WERI-Rb-1 (cell line): ENCODE data around the gene PTPRN2.

Source experiments
- DNase-seq: peaks from one replicate; pipeline ENCODE4 v3.0.0-alpha.2; 2020
- H3K27ac ChIP-seq: fragments of 250-450 bp; sonication (Bioruptor Pico); 2 replicates; pipeline ENCODE4 v1.5.1; 2020; ENCODE audit warnings: mild to moderate bottlenecking, moderate library complexity
- H3K27me3 ChIP-seq: fragments of 250-450 bp; sonication (Bioruptor Pico); 2 replicates; pipeline ENCODE4 v1.5.1; 2021; ENCODE audit warnings: mild to moderate bottlenecking, low read depth, moderate library complexity; ENCODE audit not compliant: insufficient read depth, severe bottlenecking
- H3K36me3 ChIP-seq: fragments of 250-450 bp; sonication (Bioruptor Pico); 2 replicates; pipeline ENCODE4 v1.5.1; 2020; ENCODE audit warnings: mild to moderate bottlenecking, moderate library complexity
- H3K4me3 ChIP-seq: 2 replicates; pipeline ENCODE4 v1.5.1; 2011; ENCODE audit warnings: low read depth, mild to moderate bottlenecking, control low read depth, low read length
- H3K9me3 ChIP-seq: fragments of 250-450 bp; sonication (Bioruptor Pico); 2 replicates; pipeline ENCODE4 v1.5.1; 2021; ENCODE audit warnings: mild to moderate bottlenecking, moderate library complexity; ENCODE audit not compliant: severe bottlenecking
- TF ChIP-seq, protein P1 (sequence below): IDR thresholded peaks from 2 replicates; pipeline ENCODE4 v1.5.1; 2011; ENCODE audit warnings: low read depth, mild to moderate bottlenecking, control low read depth, inconsistent platforms, low read length

PTPRN2 gene

GRCh38 chr7:157597562-157597961 lies 990.1 kb downstream of the PTPRN2 start:
- DNase-seq, result no peak
- Histone ChIP-seq H3K27ac (no peak overlapping the region), H3K36me3 (peaks cover 4% of the 10 kb centered on the region), H3K27me3 (no peaks in the 10 kb centered on the region), H3K4me3 (no peak overlapping the region), H3K9me3 (no peaks in the 10 kb centered on the region)
- TF ChIP-seq, protein P1, sequence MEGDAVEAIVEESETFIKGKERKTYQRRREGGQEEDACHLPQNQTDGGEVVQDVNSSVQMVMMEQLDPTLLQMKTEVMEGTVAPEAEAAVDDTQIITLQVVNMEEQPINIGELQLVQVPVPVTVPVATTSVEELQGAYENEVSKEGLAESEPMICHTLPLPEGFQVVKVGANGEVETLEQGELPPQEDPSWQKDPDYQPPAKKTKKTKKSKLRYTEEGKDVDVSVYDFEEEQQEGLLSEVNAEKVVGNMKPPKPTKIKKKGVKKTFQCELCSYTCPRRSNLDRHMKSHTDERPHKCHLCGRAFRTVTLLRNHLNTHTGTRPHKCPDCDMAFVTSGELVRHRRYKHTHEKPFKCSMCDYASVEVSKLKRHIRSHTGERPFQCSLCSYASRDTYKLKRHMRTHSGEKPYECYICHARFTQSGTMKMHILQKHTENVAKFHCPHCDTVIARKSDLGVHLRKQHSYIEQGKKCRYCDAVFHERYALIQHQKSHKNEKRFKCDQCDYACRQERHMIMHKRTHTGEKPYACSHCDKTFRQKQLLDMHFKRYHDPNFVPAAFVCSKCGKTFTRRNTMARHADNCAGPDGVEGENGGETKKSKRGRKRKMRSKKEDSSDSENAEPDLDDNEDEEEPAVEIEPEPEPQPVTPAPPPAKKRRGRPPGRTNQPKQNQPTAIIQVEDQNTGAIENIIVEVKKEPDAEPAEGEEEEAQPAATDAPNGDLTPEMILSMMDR, result no peak

DNA sequence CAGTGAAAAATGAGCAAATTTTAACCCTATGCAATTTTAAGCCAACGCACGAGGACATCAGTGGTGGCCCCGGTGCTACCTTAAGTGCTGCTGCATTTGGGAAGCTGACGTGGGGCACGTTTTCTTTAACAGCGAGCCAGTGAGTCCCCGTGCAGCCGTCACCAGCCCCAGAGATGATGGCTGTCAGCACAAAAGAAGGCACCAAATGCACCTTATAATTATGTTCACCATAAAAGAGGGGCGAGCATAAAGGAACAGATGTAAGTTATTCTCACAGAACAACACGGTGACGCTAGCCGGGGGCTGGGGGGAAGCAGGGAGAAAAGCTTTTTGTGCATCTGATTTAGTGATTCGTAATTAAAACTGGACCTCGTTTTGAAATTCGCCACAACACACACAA lies 990.7 kb downstream of the PTPRN2 start:
- Histone ChIP-seq H3K27me3 (no peaks in the 10 kb centered on the region), H3K27ac (no peak overlapping the region), H3K4me3 (no peak overlapping the region), H3K36me3 (peaks cover 4% of the 10 kb centered on the region), H3K9me3 (no peaks in the 10 kb centered on the region)
- TF ChIP-seq, protein P1, result no peak
- DNase-seq, result no peak

- peaks cover 4% of the 10 kb centered on the region for H3K36me3 ChIP-seq
- no peak for DNase-seq
- TF ChIP-seq, protein P1, result no peak
- no peaks in the 10 kb centered on the region for H3K9me3 ChIP-seq
- H3K27ac ChIP-seq, result no peak overlapping the region
- no peak overlapping the region for H3K4me3 ChIP-seq
- no peaks in the 10 kb centered on the region for H3K27me3 ChIP-seq
These were observed 991.2 kb downstream of the PTPRN2 start for GRCh38 chr7:157596471-157596870.

- H3K27me3 ChIP-seq, result no peaks in the 10 kb centered on the region
- peaks cover 4% of the 10 kb centered on the region for H3K36me3 ChIP-seq
- H3K4me3 ChIP-seq, result no peak overlapping the region
- TF ChIP-seq, protein P1, result no peak
- no peak overlapping the region for H3K27ac ChIP-seq
- no peaks in the 10 kb centered on the region for H3K9me3 ChIP-seq
- DNase-seq, result no peak
These were observed 991.6 kb downstream of the PTPRN2 start for GRCh38 chr7:157596026-157596425.

- TF ChIP-seq, protein P1, result no peak
- DNase-seq, result no peak
- no peak overlapping the region for H3K4me3 ChIP-seq
- H3K9me3 ChIP-seq, result no peaks in the 10 kb centered on the region
- no peaks in the 10 kb centered on the region for H3K27me3 ChIP-seq
- no peak overlapping the region for H3K27ac ChIP-seq
- H3K36me3 ChIP-seq, result peaks cover 4% of the 10 kb centered on the region
These were observed 992.4 kb downstream of the PTPRN2 start for GRCh38 chr7:157595086-157595855.

DNA sequence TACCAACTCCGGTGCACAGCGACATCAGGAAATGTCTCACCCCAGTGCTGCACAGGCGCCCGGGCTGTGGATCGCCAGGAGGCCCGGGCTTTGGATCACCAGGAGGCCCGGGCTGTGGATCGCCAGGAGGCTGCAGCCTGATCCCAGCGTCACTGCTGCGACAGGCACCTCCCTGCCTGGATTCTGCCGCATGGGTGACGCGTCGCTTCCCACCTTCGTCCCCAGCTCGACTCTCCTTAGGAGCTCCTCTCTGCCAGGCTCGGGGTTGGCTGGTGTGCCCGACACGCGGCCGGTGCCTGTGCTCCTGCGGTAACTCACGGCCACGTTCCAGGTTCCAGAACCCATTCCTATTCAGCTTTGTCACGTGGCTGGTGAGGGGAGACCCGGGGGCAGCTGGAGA lies 993.3 kb downstream of the PTPRN2 start:
- DNase-seq, result no peak
- peaks cover 4% of the 10 kb centered on the region for H3K36me3 ChIP-seq
- TF ChIP-seq, protein P1, result no peak
- no peaks in the 10 kb centered on the region for H3K27me3 ChIP-seq
- H3K9me3 ChIP-seq, result no peaks in the 10 kb centered on the region
- no peak overlapping the region for H3K27ac ChIP-seq
- H3K4me3 ChIP-seq, result no peak overlapping the region
